ENCODE data around the gene PHLDB3. TPM values are rescaled to one million over a fixed set of nuclear protein-coding genes. Genes with fewer than 3 reads are reported as not detected.

Gene PHLDB3
- total RNA-seq, 1 experiment from 2014 or later = 6.7 TPM

GRCh38 chr19:43469160-43469480, 35.4 kb downstream of the PHLDB3 start:
- in situ Hi-C loops (cut with HindIII; ENCODE audit: low pct_unique_long_range_greater_than_20kb, low sequenced_read_pairs) = no loop called here
- H3K27me3 ChIP-seq (ENCODE audit: control insufficient read depth, insufficient read depth, low read length) = no peaks in the 10 kb centered on the region
- intact Hi-C loops (cut with micrococcal nuclease; ENCODE audit: unreplicated experiment) = no loop called here
- no peak overlapping the region for H3K27ac ChIP-seq (ENCODE audit: low read length)
- H3K36me3 ChIP-seq (ENCODE audit: control insufficient read depth, insufficient read depth, low read length) = no peaks in the 10 kb centered on the region
- no TSS peak for BruUV-seq (replicated peaks)
- TF ChIP-seq REST (IDR thresholded peaks at IDR 0.05; ENCODE audit: insufficient read depth in 1 of 2, low read depth in 2 of 2, low read length in 1 of 2) (no peak), POLR2AphosphoS5 (IDR thresholded peaks at IDR 0.05; ENCODE audit: low read depth, low read length) (no peak), SIN3A (IDR thresholded peaks at IDR 0.05; ENCODE audit: borderline replicate concordance, insufficient read depth, low read depth, low read length) (no peak), CTCF (IDR thresholded peaks at IDR 0.05) (no peak), TCF7L2 (IDR thresholded peaks at IDR 0.05; ENCODE audit: low read depth, low read length) (no peak)
- DNase-seq (ENCODE audit: low read depth, low spot score) (no peak), ATAC-seq (no peak)
- H3K4me3 ChIP-seq (ENCODE audit: low read depth in 2 of 2, low read length in 2 of 2) = no peak overlapping the region
- ChIA-PET CTCF (no interaction called here), POLR2A (no interaction called here)
- no peaks in the 10 kb centered on the region for H3K9me3 ChIP-seq (ENCODE audit: control insufficient read depth, insufficient read depth, low read depth, low read length)
- H3K4me1 ChIP-seq (ENCODE audit: control insufficient read depth, insufficient read depth, low read length) = peaks cover 3% of the 10 kb centered on the region; the same call in 1 of the 2 replicates

GRCh38 chr19:43468354-43469159, 36.0 kb downstream of the PHLDB3 start:
- Histone ChIP-seq H3K27ac (ENCODE audit: low read length) (no peak overlapping the region), H3K36me3 (ENCODE audit: control insufficient read depth, insufficient read depth, low read length) (no peaks in the 10 kb centered on the region), H3K4me1 (ENCODE audit: control insufficient read depth, insufficient read depth, low read length) (peaks cover 3% of the 10 kb centered on the region; the same call in 1 of the 2 replicates), H3K27me3 (ENCODE audit: control insufficient read depth, insufficient read depth, low read length) (no peaks in the 10 kb centered on the region), H3K4me3 (ENCODE audit: low read depth in 2 of 2, low read length in 2 of 2) (no peak overlapping the region), H3K9me3 (ENCODE audit: control insufficient read depth, insufficient read depth, low read depth, low read length) (no peaks in the 10 kb centered on the region)
- ATAC-seq (no peak), DNase-seq (ENCODE audit: low read depth, low spot score) (no peak)
- in situ Hi-C loops (cut with HindIII; ENCODE audit: low pct_unique_long_range_greater_than_20kb, low sequenced_read_pairs) = no loop called here
- CTCF ChIA-PET = no interaction called here
- intact Hi-C loops (cut with micrococcal nuclease; ENCODE audit: unreplicated experiment) = no loop called here
- BruUV-seq (replicated peaks) = no TSS peak
- TF ChIP-seq SIN3A (IDR thresholded peaks at IDR 0.05; ENCODE audit: borderline replicate concordance, insufficient read depth, low read depth, low read length) (no peak), POLR2AphosphoS5 (IDR thresholded peaks at IDR 0.05; ENCODE audit: low read depth, low read length) (no peak), REST (IDR thresholded peaks at IDR 0.05; ENCODE audit: insufficient read depth in 1 of 2, low read depth in 2 of 2, low read length in 1 of 2) (no peak), TCF7L2 (IDR thresholded peaks at IDR 0.05; ENCODE audit: low read depth, low read length) (no peak), CTCF (IDR thresholded peaks at IDR 0.05) (no peak)
- POLR2A ChIA-PET = no interaction called here

All from Panc1 (cell line).